Right lobe of liver (tissue), 6 donors: Measurements from ENCODE around the gene NKAIN2. TPM values are rescaled to one million over a fixed set of nuclear protein-coding genes. Genes with fewer than 3 reads are reported as not detected.

Source experiments
- ATAC-seq, 4 donors: fragments of 200-7000 bp; cut with Tn5 transposase; one replicate each; pipeline ENCODE4 v1.9.1; 2020; ENCODE audit warnings: mild to moderate bottlenecking in 4 of 4, moderate library complexity in 4 of 4
- DNase-seq, 3 donors: peaks; one replicate each; pipeline ENCODE4 v3.0.0-alpha.2; 2020
- H3K27ac ChIP-seq, 3 donors: fragments of 200-600 bp; one replicate each; pipeline ENCODE4 v1.8.0; 2022
- H3K27me3 ChIP-seq, 2 donors: fragments of 200-600 bp; one replicate each; pipeline ENCODE4 v1.8.0; 2022
- H3K36me3 ChIP-seq, 4 donors: fragments of 200-600 bp; sonication (generic) in 1 of 4; one replicate each; pipeline versions ENCODE4 v1.5.1 to v1.8.0; 2017 to 2022; ENCODE audit warnings: control low read depth in 1 of 4
- H3K4me1 ChIP-seq, 4 donors: fragments of 200-600 bp; sonication (generic) in 1 of 4; one replicate each; pipeline versions ENCODE4 v1.5.1 to v1.8.0; 2017 to 2022; ENCODE audit warnings: control low read depth in 1 of 4
- H3K4me3 ChIP-seq, 3 donors: fragments of 200-600 bp; one replicate each; pipeline ENCODE4 v1.8.0; 2022
- H3K9me3 ChIP-seq, 4 donors: fragments of 200-600 bp; sonication (generic) in 1 of 4; one replicate each; pipeline versions ENCODE4 v1.5.1 to v1.8.0; 2017 to 2022; ENCODE audit warnings: control low read depth in 1 of 4
- CTCF ChIP-seq, 4 donors: fragments of 200-600 bp in 3 of 4; fragments of 450-650 bp in 1 of 4; IDR thresholded peaks; one replicate each; pipeline versions ENCODE4 v1.5.1 to v1.8.0; 2016 to 2022; ENCODE audit warnings: antibody characterized with exemption in 4 of 4, mild to moderate bottlenecking in 2 of 4
- POLR2A ChIP-seq: fragments of 450-650 bp; IDR thresholded peaks from one replicate; pipeline ENCODE4 v1.6.1; 2017; ENCODE audit warnings: antibody characterized with exemption, mild to moderate bottlenecking
- WGBS: methylation state at CpG from one replicate; pipeline ENCODE4 v1.1.6; 2018; ENCODE audit warnings: low coverage, low lambda C conversion rate; ENCODE audit not compliant: insufficient coverage; ENCODE audit errors: missing lambda C conversion rate; 5-methylcytosine and 5-hydroxymethylcytosine counted together
- intact Hi-C, 2 donors: fragments of 100-400 bp; cut with DNase I; formaldehyde crosslinking; loops; one replicate each; pipeline versions ENCODE4 v1.11.2 to v1.14.1; 2022
- total RNA-seq, 6 experiments: library from RNA; depleted of rRNA in 2 of 6; stranded (reverse); fragments of >200 nt in 2 of 6; fragmentation: NEBNext Ultra II Directional in 3 of 6; extraction: Animal tissue kit (Norgen Biotek cat#: 25700) in 3 of 6; gene quantifications; one replicate each; pipeline versions ENCODE4 v1.1.0 to v1.2.4, GENCODE V29; 2016 to 2023
- donor health status: DM: no; HTN: yes; CAD: no.
- donor health status: DM: no; HTN: no; CAD: no.
- donor health status: DM: no; HTN: no; CAD: no.
- donor health status: DM: no; HTN: yes; CAD: no.
- donor health status: DM: no; HTN: yes; CAD: no.

NKAIN2 gene
- total RNA-seq, 6 experiments from 2014 or later: 0.16 to 0.28 TPM; not detected in 4

DNA sequence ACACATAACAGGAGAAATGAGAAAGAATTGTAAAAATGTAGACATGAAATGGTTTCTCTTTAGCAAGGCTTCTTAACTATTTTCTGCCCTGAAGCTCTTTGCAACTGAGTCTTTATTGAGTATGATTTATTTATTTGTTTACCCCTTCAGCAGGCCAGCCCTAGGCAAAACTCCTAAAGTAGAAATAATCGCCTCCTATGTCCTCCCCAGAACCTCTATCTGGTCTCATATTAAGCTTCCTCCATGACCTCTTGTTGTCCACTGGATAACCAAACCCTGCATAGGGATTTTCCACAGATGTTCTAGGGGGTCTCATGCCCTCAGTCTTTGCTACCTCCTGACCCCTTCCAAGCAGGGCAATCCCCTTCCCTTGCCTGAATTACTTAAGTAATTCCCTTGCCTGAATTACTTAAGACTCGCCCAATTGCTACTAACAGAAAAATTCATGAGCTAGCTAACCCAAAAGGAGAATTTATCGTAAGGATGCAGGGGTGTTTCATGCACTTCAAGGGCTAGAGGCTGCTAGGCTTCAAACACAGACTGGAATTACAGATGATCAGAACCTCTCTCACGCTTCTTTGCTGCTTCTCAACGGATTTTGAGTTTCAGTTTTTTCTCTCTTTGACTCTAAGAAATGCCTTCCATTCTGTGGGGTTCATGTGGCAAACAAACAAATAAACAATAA is 732.6 kb downstream of the NKAIN2 start:
- 47% methylated on average over 5 of the region's 5 CpGs for WGBS
- no peaks in the 10 kb centered on the region for H3K4me1 ChIP-seq
- intact Hi-C loops: no loop called here
- H3K4me3 ChIP-seq: no peak overlapping the region
- H3K27me3 ChIP-seq: no peaks in the 10 kb centered on the region
- TF ChIP-seq CTCF (IDR thresholded peaks at IDR 0.05): no peak
- TF ChIP-seq POLR2A: no peak
- ATAC-seq (no peak), DNase-seq (no peak)
- no peaks in the 10 kb centered on the region for H3K36me3 ChIP-seq
- H3K9me3 ChIP-seq: no peaks in the 10 kb centered on the region
- H3K27ac ChIP-seq: no peak overlapping the region

- Histone ChIP-seq H3K36me3 (no peaks in the 10 kb centered on the region), H3K9me3 (no peaks in the 10 kb centered on the region), H3K27me3 (no peaks in the 10 kb centered on the region), H3K4me3 (no peak overlapping the region), H3K27ac (no peak overlapping the region), H3K4me1 (no peaks in the 10 kb centered on the region)
- intact Hi-C loops: no loop called here
- 15% methylated on average over 3 of the region's 3 CpGs for WGBS
- TF ChIP-seq POLR2A (no peak), CTCF (IDR thresholded peaks at IDR 0.05) (no peak)
- DNase-seq: no peak
- peak in 1 of 4 donors; percentile 11 for ATAC-seq
Observed at GRCh38 chr6:124536842-124537191, 733.2 kb downstream of the NKAIN2 start.

DNA sequence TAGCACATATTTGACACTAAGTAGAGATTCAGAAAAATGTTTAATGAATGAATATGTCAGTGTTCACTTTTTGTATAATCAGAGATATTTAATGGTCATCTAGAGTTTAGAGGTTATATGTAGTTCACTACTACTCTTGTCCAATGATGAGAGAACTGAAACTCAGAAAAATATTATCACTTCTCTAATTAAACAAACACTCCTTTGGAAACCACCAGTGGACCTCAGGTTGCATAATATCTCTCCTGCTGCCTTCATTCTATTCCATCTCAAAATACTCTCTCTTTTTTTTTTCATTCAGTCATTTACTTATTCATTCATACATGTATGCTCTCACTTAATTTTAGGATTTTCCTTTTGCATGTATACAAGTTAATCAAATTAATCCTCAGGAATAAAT is 735.4 kb downstream of the NKAIN2 start:
- H3K9me3 ChIP-seq: no peaks in the 10 kb centered on the region
- no peaks in the 10 kb centered on the region for H3K36me3 ChIP-seq
- ATAC-seq (peak in 2 of 4 donors; percentile 18 to 33), DNase-seq (no peak)
- H3K27ac ChIP-seq: no peak overlapping the region
- no peaks in the 10 kb centered on the region for H3K27me3 ChIP-seq
- no peak overlapping the region for H3K4me3 ChIP-seq
- intact Hi-C loops: no loop called here
- TF ChIP-seq POLR2A (no peak), CTCF (IDR thresholded peaks at IDR 0.05) (no peak)
- H3K4me1 ChIP-seq: no peaks in the 10 kb centered on the region

DNA sequence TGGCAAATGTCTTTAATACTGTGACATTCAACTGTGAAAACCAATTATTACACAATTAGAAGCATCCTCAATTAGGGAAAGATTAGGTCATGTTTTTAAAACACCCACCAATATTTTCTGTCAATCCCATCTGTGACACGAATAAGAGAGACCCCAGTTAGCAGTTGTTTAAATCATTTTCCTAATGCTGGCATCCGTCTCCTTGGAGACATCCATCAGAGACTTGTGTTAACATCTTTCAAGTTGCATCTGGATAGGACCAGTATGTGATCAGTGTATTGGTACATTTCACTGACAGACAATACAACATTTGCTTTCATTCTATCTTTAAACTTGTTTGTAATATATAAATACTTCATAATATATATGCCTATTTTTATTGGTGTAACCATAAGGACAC is 737.9 kb downstream of the NKAIN2 start:
- intact Hi-C loops: no loop called here
- Histone ChIP-seq H3K27me3 (no peaks in the 10 kb centered on the region), H3K27ac (no peak overlapping the region), H3K9me3 (no peaks in the 10 kb centered on the region), H3K4me3 (no peak overlapping the region), H3K4me1 (no peaks in the 10 kb centered on the region), H3K36me3 (no peaks in the 10 kb centered on the region)
- ATAC-seq (no peak), DNase-seq (no peak)
- TF ChIP-seq CTCF (IDR thresholded peaks at IDR 0.05) (no peak), POLR2A (no peak)
- WGBS: 33% methylated on average over 2 of the region's 2 CpGs

DNA sequence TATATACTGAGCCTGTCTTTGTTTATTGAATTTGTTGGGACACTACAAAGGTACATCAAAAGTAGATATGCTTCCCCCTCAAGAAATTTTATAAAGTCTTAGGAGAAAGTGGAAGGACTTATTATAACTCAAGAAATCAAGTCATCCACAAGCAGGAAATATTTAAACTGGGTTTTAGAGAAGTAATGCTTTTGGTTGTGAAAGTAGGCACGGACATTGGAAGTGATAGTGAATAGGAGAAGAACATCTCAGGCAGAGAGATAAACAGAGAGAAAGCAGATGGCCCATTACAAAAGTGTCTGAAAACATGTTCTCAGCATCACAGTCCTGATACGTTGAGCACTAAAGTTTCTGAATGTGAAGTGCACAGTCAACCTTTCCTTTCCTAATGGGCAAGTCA is 742.9 kb downstream of the NKAIN2 start:
- intact Hi-C loops: no loop called here
- ATAC-seq: no peak

More for the DNA sequence above, 742.9 kb downstream of the NKAIN2 start:
- 11% methylated on average over 2 of the region's 2 CpGs for WGBS
- Histone ChIP-seq H3K4me3 (no peak overlapping the region), H3K36me3 (no peaks in the 10 kb centered on the region), H3K9me3 (no peaks in the 10 kb centered on the region), H3K4me1 (no peaks in the 10 kb centered on the region), H3K27me3 (no peaks in the 10 kb centered on the region), H3K27ac (no peak overlapping the region)
- no peak for DNase-seq
- no peak for TF ChIP-seq CTCF (IDR thresholded peaks at IDR 0.05)
